ENCODE measurements around the gene KCNQ5. TPM values are rescaled to one million over a fixed set of nuclear protein-coding genes. Genes with fewer than 3 reads are reported as not detected.

KCNQ5 gene
- total RNA-seq, 1 donor from 2014 or later = 2.1 TPM

GRCh38 chr6:72826744-72827438, 205.0 kb downstream of the KCNQ5 start:
- FAIRE-seq (no peak), DNase-seq (ENCODE audit: low read depth) (peak; percentile 85)
- no peaks in the 10 kb centered on the region for H3K36me3 ChIP-seq (ENCODE audit: control insufficient read depth, insufficient read depth, low read length)
- TF ChIP-seq, protein P1, sequence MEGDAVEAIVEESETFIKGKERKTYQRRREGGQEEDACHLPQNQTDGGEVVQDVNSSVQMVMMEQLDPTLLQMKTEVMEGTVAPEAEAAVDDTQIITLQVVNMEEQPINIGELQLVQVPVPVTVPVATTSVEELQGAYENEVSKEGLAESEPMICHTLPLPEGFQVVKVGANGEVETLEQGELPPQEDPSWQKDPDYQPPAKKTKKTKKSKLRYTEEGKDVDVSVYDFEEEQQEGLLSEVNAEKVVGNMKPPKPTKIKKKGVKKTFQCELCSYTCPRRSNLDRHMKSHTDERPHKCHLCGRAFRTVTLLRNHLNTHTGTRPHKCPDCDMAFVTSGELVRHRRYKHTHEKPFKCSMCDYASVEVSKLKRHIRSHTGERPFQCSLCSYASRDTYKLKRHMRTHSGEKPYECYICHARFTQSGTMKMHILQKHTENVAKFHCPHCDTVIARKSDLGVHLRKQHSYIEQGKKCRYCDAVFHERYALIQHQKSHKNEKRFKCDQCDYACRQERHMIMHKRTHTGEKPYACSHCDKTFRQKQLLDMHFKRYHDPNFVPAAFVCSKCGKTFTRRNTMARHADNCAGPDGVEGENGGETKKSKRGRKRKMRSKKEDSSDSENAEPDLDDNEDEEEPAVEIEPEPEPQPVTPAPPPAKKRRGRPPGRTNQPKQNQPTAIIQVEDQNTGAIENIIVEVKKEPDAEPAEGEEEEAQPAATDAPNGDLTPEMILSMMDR (IDR thresholded peaks at IDR 0.05; ENCODE audit: insufficient read depth, low read length, severe bottlenecking) = no peak
- no peaks in the 10 kb centered on the region for H3K27me3 ChIP-seq (ENCODE audit: control insufficient read depth, insufficient read depth, low read length)
- no peak overlapping the region for H3K4me3 ChIP-seq (ENCODE audit: low read depth, low read length)

DNA sequence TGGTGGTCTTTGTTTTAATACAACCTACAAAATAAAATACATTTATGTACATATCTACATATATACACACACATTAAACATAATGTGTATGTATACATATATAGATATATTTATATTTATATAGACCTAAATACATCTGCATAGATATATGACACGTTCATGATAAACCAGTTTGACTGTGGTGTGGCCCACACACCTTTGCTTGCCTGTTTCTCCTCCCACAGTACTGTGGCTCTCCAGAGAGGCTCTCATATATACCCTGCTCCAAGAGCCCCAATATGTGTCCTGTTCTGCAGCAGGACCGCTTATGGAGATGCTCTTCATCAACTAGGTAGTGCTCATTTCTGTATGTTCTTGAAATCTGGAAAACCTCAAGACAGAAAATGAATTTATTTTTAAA, 207.0 kb downstream of the KCNQ5 start:
- H3K36me3 ChIP-seq (ENCODE audit: control insufficient read depth, insufficient read depth, low read length) = no peaks in the 10 kb centered on the region
- no peak overlapping the region for H3K4me3 ChIP-seq (ENCODE audit: low read depth, low read length)
- TF ChIP-seq, protein P1 (IDR thresholded peaks at IDR 0.05; ENCODE audit: insufficient read depth, low read length, severe bottlenecking) = no peak
- DNase-seq (ENCODE audit: low read depth) (no peak), FAIRE-seq (no peak)
- H3K27me3 ChIP-seq (ENCODE audit: control insufficient read depth, insufficient read depth, low read length) = no peaks in the 10 kb centered on the region

DNA sequence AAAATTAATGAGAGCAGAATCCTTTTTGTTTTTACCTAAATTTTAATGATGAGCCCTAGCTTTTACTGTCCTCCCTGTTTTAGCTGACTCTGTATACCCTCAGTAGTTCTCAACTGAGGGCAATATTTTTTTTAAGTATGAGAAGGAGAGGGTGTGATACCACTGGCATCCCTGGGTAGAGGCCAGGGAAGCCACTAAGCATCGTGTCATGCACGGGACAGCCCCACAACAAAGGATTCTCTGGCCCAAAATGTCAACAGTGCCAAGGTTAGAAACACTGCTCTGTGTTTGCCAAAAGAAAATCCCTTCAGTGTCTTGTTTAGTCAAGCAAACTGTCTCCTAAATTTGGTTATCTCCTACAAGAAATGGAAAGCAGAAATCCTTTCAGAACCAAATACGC, 210.4 kb downstream of the KCNQ5 start:
- TF ChIP-seq, protein P1 (IDR thresholded peaks at IDR 0.05; ENCODE audit: insufficient read depth, low read length, severe bottlenecking) = no peak

GRCh38 chr6:72835749-72836148, 213.9 kb downstream of the KCNQ5 start:
- no peak overlapping the region for H3K4me3 ChIP-seq (ENCODE audit: low read depth, low read length)
- no peak for FAIRE-seq
- TF ChIP-seq, protein P1 (IDR thresholded peaks at IDR 0.05; ENCODE audit: insufficient read depth, low read length, severe bottlenecking) = no peak
- no peak for DNase-seq (ENCODE audit: low read depth)
- H3K36me3 ChIP-seq (ENCODE audit: control insufficient read depth, insufficient read depth, low read length) = no peaks in the 10 kb centered on the region
- H3K27me3 ChIP-seq (ENCODE audit: control insufficient read depth, insufficient read depth, low read length) = no peaks in the 10 kb centered on the region

More for the DNA sequence above, 210.4 kb downstream of the KCNQ5 start:
- no peak for FAIRE-seq
- Histone ChIP-seq H3K27me3 (ENCODE audit: control insufficient read depth, insufficient read depth, low read length) (no peaks in the 10 kb centered on the region), H3K4me3 (ENCODE audit: low read depth, low read length) (no peak overlapping the region), H3K36me3 (ENCODE audit: control insufficient read depth, insufficient read depth, low read length) (no peaks in the 10 kb centered on the region)
- no peak for DNase-seq (ENCODE audit: low read depth)

DNA sequence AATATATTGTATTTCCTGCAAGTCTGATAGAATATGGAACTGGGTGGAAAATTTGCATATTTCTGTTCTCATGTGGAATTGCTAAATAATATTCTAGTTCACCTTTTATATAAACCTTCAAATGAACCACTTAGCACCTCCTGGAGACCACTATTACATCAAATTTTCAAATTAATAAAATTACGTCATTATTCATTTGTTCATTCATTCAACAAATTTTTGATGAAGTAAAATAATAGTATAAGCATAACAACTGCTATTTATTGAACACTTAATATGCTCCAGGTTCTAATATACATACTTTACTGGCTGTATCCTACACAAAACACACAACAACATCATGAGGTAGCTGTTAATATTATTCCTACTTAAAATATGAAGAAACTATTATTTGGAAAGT, 215.1 kb downstream of the KCNQ5 start:
- no peak for FAIRE-seq
- Histone ChIP-seq H3K27me3 (ENCODE audit: control insufficient read depth, insufficient read depth, low read length) (no peaks in the 10 kb centered on the region), H3K4me3 (ENCODE audit: low read depth, low read length) (no peak overlapping the region), H3K36me3 (ENCODE audit: control insufficient read depth, insufficient read depth, low read length) (no peaks in the 10 kb centered on the region)
- no peak for DNase-seq (ENCODE audit: low read depth)
- TF ChIP-seq, protein P1 (IDR thresholded peaks at IDR 0.05; ENCODE audit: insufficient read depth, low read length, severe bottlenecking) = no peak

DNA sequence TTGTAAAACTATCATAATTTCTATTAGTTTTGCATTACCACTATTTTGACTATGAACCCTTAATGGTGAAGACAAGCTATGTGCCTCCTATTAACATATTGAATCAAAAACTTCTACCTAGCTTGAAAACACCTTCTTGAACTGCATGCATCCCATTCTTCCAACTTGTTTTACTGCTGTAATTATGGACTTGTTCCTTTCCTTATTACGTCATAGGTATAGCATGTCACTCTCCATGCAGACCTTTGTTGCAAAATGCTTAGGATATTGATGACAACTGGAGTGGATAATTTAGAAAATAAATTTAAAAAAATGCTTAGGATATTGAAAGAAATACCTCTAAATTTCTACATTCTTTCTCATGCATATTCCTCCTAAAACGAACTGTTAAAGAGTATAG, 219.3 kb downstream of the KCNQ5 start:
- no peaks in the 10 kb centered on the region for H3K27me3 ChIP-seq (ENCODE audit: control insufficient read depth, insufficient read depth, low read length)
- DNase-seq (ENCODE audit: low read depth) (no peak), FAIRE-seq (no peak)
- TF ChIP-seq, protein P1 (IDR thresholded peaks at IDR 0.05; ENCODE audit: insufficient read depth, low read length, severe bottlenecking) = no peak
- H3K36me3 ChIP-seq (ENCODE audit: control insufficient read depth, insufficient read depth, low read length) = no peaks in the 10 kb centered on the region
- H3K4me3 ChIP-seq (ENCODE audit: low read depth, low read length) = no peak overlapping the region

All from bronchial epithelial cell (primary cell).